Esophagus squamous epithelium (tissue), 4 donors: Measurements from ENCODE around the gene STARD13.

Experiments used
- CTCF ChIP-seq, 6 experiments: fragments of 450-650 bp in 4 of 6; fragments of 200-600 bp in 2 of 6; sonication (generic) in 2 of 6; IDR thresholded peaks; one replicate each; pipeline ENCODE4 v1.5.1; 2016 to 2019; ENCODE audit warnings: antibody characterized with exemption in 6 of 6, mild to moderate bottlenecking in 4 of 6, moderate library complexity in 4 of 6
- POLR2A ChIP-seq, 4 donors: fragments of 450-650 bp; IDR thresholded peaks; one replicate each; pipeline ENCODE4 v1.6.1; 2017; ENCODE audit warnings: antibody characterized with exemption in 4 of 4, mild to moderate bottlenecking in 4 of 4, moderate library complexity in 3 of 4

GRCh38 chr13:33158271-33158670 is 127.3 kb downstream of the STARD13 start:
- TF ChIP-seq CTCF (IDR thresholded peaks at IDR 0.05) (no peak), POLR2A (IDR thresholded peaks at IDR 0.05) (no peak)
